GM12874 (cell line): ENCODE data around the gene CORO7.

ENCODE experiments used
- TF ChIP-seq, protein P1 (sequence below): IDR thresholded peaks from 2 replicates; pipeline ENCODE4 v1.5.1; 2011; ENCODE audit warnings: low read depth, mild to moderate bottlenecking, control low read depth, low read length, moderate library complexity; ENCODE audit not compliant: insufficient read depth

CORO7 gene

DNA sequence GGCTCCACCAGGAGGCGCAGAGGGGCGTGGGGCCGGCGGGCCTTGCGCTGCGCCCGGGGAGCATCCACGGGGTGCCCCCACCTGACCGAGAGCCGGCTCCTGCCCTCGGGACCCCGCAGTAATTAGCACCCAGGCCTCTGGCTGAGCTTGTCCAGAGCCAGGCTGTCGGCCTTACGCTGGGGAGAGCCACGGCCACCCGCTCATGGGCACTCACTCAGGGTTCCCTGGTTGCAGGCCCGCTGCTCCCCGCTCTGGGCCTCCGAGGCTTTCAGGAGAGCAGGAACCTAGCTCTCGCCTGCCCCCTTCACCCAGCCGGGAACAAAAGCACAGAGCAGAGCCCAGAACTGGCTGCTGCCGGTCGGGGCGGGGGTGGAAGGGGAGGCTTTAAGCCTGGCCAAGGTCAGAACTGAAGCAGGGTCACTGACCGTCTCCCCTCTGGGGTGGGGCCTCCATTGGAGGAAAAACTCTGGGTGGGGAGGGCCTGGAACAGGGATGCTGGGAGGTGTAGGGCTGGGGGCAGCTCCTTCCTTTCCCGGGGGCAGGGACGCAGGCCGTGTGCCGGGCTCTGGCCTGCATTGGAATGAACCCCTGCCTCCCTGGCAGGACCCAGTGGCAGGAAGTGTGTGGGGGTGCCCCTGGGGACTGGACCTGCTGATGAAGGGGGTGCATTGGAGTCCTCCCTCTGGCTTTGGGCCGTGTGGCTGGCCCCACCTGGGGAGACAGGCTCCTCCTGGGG is 88.2 kb downstream of the CORO7 start:
- TF ChIP-seq, protein P1, sequence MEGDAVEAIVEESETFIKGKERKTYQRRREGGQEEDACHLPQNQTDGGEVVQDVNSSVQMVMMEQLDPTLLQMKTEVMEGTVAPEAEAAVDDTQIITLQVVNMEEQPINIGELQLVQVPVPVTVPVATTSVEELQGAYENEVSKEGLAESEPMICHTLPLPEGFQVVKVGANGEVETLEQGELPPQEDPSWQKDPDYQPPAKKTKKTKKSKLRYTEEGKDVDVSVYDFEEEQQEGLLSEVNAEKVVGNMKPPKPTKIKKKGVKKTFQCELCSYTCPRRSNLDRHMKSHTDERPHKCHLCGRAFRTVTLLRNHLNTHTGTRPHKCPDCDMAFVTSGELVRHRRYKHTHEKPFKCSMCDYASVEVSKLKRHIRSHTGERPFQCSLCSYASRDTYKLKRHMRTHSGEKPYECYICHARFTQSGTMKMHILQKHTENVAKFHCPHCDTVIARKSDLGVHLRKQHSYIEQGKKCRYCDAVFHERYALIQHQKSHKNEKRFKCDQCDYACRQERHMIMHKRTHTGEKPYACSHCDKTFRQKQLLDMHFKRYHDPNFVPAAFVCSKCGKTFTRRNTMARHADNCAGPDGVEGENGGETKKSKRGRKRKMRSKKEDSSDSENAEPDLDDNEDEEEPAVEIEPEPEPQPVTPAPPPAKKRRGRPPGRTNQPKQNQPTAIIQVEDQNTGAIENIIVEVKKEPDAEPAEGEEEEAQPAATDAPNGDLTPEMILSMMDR: peak; percentile 54

DNA sequence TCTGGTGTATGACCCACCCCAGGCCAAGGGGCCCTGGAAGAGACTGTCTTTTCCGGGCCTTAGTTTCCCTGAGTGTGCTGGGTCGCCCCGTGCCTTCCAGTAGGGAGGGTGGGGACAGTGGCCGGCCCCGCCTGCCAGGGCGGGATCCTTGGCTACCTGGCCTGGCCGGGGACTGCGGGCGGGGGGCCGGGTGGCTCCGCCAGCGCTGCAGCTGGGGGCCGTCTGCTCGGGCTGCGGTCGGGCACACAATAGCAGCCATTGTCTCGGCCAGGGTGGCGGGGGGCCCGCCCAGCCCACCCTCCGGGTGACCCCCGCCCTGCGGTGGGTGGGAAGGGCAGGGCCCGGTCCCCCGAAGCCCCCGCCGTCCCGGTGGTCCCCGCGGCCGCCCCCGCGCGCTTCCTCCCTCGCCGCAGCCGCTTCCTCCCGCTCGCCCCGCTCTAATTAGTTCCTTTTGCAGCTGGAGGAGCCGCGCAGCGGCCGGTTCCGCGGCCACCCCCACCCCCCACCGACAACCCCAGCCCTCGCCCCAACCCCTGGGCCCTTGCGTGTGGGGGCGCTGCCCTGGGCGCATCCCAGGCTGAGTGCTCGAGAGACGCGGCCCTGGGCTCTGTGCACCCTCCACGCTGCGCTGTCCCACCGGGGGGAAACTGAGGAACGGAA is 88.9 kb downstream of the CORO7 start:
- TF ChIP-seq, protein P1: no peak

DNA sequence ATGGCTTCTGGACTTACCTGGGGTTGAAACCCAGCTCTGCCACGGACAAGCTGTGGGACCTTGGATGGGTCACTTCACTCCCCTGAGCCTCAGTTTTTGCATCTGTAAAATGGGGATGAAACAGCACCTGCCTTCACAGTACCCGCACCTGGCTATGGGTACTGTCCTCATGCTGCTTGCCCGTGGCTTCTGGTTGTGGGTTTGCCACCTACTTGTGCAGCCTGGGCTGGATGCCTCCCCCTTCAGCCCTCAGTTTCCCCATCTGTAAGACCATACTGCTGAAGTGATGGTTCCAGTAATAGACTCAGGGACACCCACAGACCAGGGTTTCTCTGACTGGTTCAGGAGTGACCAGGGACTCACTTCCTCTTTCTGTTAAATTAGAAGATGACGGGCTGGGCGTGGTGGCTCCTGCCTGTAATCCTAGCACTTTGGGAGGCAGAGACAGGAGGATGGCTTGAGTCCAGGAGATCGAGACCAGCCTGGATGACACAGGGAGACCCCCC is 91.1 kb downstream of the CORO7 start:
- TF ChIP-seq, protein P1: no peak

DNA sequence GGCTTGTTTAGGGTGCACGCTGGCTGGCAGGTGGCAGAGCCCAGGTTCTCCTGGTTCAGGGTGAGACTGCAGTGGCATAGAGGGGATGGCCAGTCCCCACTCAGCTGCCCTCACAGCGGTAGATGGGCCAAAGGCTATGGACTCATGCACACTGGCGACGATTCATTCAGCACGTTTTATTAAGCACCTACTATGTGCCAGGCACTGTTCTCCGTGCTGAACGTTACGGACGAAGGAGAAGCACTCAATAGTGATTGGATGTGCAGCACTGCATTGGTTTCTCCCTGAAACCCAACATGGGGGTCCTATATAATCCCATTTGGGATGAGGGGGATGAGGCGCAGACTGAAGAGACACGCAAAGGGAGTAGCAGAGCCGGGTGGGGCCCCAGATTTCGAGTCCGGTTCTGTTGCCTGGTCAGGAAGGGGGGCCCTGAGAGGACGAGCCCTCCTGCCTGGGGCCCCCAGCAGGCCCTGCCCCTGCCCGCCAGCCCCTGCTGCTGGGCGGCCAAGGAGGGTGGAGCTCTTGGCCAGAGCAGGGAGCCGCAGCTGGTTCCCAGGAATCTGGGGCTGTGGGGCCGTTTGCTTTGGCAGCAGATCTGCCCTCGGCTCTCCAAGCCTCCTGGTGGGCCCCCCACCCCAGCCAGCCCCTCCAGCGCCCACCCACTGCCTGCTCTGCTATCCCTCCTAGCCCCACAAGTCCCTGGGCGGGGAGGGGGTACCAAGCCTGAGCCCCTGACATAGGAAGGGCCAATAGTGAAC is 91.7 kb downstream of the CORO7 start:
- TF ChIP-seq, protein P1: no peak

DNA sequence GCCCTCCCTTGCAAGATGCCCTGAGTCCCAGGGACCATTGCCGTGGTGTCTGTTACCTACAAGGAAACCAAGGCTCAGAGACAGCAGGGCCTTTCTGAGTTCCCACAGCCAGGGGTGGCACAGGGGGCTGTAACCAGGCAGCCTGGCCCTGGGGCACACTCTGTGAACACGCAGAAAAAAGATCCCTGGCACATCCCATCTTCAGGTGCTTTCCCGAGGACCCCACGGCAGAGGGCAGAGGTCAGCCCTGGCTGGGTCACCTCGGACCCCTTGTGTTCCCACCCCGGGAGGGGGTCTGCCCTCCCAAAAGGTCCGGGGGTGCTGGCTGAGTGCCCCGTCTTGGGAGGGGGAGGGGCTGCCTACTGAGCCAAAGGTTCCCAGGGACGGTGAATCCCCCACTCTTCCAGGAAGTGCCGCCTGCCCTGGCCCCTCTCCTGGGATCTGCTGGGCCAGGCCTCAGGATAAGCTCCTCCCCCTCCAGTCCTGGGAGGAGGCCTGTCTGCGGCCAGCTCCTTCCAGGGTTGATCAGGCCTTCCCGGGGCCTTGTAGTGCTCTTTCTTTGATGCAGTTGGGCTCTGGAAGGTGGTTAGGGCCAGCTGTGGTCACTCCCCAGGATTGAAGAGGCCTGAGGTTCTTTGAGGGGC is 92.4 kb downstream of the CORO7 start:
- TF ChIP-seq, protein P1: no peak

DNA sequence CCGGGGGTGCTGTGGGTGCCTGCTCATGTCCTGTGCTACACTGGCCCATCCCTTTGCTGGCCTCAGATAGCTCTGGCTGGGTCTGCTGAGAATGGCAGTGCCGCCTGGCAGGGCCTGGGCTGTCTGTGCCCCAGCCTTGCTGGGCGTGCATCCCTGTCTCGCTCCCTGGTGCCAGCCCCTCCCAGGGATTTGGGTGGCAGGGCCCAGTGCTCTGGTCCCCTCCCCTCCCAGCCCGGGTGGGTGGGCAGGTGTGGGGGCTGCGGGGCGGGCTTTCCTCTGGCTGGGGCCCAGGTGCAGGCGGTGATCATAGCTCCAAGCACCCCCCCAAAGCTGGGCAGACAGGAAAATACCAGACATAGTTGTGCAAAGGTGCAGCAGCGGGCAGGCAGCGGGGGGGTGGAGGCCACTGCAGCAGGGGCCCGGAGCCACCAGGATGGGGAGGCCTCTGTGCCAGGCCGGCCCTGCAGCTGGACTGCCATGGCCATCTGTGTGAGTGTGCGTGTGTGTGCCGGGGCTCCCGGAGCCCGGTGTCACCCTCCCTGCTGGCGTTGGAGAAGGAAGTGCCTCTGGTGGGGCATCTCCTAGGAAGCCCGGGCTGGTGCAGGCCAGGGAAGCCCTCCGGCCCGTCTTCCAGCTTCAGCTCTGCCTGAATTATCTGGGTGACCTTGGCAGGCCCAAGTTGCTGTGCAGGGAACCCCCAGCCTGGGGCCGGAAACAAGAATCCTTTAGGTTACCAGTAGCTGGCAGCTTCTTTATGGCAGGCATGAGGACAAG is 93.1 kb downstream of the CORO7 start:
- TF ChIP-seq, protein P1: no peak
